Neuronal stem cell (in vitro differentiated cells): ENCODE results near the gene FCRL1.
A peak's percentile ranks its signal among the peaks of the same experiment; 100 is the strongest.

Experiments
- DNase-seq: peaks from one replicate; pipeline ENCODE4 v3.0.0-alpha.2; 2013; ENCODE audit warnings: low spot score
- H2AFZ ChIP-seq: one replicate; pipeline ENCODE4 v1.6.1; 2013; ENCODE audit warnings: mild to moderate bottlenecking, low read length, inconsistent platforms
- H2AK5ac ChIP-seq: 2 replicates; pipeline ENCODE4 v1.6.1; 2013; ENCODE audit warnings: low read depth, mild to moderate bottlenecking, inconsistent platforms, low read length, moderate library complexity, mixed read lengths
- H2BK120ac ChIP-seq: 2 replicates; pipeline ENCODE4 v1.6.1; 2013; ENCODE audit warnings: low read depth, mild to moderate bottlenecking, inconsistent platforms, low read length, moderate library complexity, mixed read lengths
- H2BK12ac ChIP-seq: one replicate; pipeline ENCODE4 v1.6.1; 2013; ENCODE audit warnings: low read length, inconsistent platforms
- H2BK15ac ChIP-seq: 2 replicates; pipeline ENCODE4 v1.6.1; 2013; ENCODE audit warnings: mild to moderate bottlenecking, low read length, inconsistent platforms, mixed read lengths
- H2BK5ac ChIP-seq: one replicate; pipeline ENCODE4 v1.6.1; 2013; ENCODE audit warnings: inconsistent platforms, mild to moderate bottlenecking, low read length, moderate library complexity
- H3K14ac ChIP-seq: one replicate; pipeline ENCODE4 v1.6.1; 2013; ENCODE audit warnings: low read length, inconsistent platforms
- H3K18ac ChIP-seq: 2 replicates; pipeline ENCODE4 v1.6.1; 2013; ENCODE audit warnings: low read length, inconsistent platforms
- H3K23ac ChIP-seq: 2 replicates; pipeline ENCODE4 v1.6.1; 2013; ENCODE audit warnings: low read depth, mild to moderate bottlenecking, mixed read lengths, low read length, inconsistent platforms; ENCODE audit not compliant: poor library complexity
- H3K27ac ChIP-seq: replicated peaks from 3 replicates; pipeline ENCODE4 v1.5.1; 2013; ENCODE audit warnings: low read length, inconsistent platforms
- H3K27me3 ChIP-seq, 3 experiments: 2 replicates each; pipeline ENCODE4 v1.6.1; 2013; ENCODE audit warnings: low read length in 3 of 3, mild to moderate bottlenecking in 2 of 3, inconsistent platforms in 1 of 3, low read depth in 1 of 3, mixed read lengths in 1 of 3, moderate library complexity in 1 of 3; ENCODE audit not compliant: control insufficient read depth in 3 of 3, insufficient read depth in 3 of 3
- H3K36me3 ChIP-seq, 2 donors: replicated peaks in 1 of 2; 2 replicates each; pipeline ENCODE4 v1.6.1; 2013; ENCODE audit warnings: low read length in 2 of 2; ENCODE audit not compliant: control insufficient read depth in 2 of 2, insufficient read depth in 2 of 2
- H3K4ac ChIP-seq: 2 replicates; pipeline ENCODE4 v1.6.1; 2013; ENCODE audit warnings: inconsistent platforms, mild to moderate bottlenecking, low read length, moderate library complexity
- H3K4me1 ChIP-seq, 2 donors: 1 replicate in 1 of 2; 2 replicates in 1 of 2; pipeline ENCODE4 v1.6.1; 2013; ENCODE audit warnings: low read length in 2 of 2, low read depth in 1 of 2; ENCODE audit not compliant: control insufficient read depth in 2 of 2, insufficient read depth in 1 of 2
- H3K4me2 ChIP-seq: one replicate; pipeline ENCODE4 v1.6.1; 2013; ENCODE audit warnings: mild to moderate bottlenecking, low read length, inconsistent platforms; ENCODE audit not compliant: insufficient read depth, poor library complexity, severe bottlenecking
- H3K4me3 ChIP-seq, 2 donors: 2 replicates each; pipeline ENCODE4 v1.5.1; 2013; ENCODE audit warnings: low read length in 2 of 2, mild to moderate bottlenecking in 2 of 2, inconsistent platforms in 1 of 2, moderate library complexity in 1 of 2
- H3K79me1 ChIP-seq: one replicate; pipeline ENCODE4 v1.6.1; 2013; ENCODE audit warnings: low read depth, mild to moderate bottlenecking, inconsistent platforms, low read length, moderate library complexity
- H3K9ac ChIP-seq: one replicate; pipeline ENCODE4 v1.6.1; 2013; ENCODE audit warnings: mild to moderate bottlenecking, low read depth, low read length, inconsistent platforms; ENCODE audit not compliant: poor library complexity
- H3K9me3 ChIP-seq, 2 donors: replicated peaks in 1 of 2; 2 replicates each; pipeline versions ENCODE3 to v1.6.1; 2013; ENCODE audit warnings: low read length in 2 of 2, mild to moderate bottlenecking in 2 of 2, inconsistent platforms in 1 of 2, low read depth in 1 of 2, mixed read lengths in 1 of 2, moderate library complexity in 1 of 2; ENCODE audit not compliant: control insufficient read depth in 2 of 2, insufficient read depth in 1 of 2
- H4K8ac ChIP-seq: one replicate; pipeline ENCODE4 v1.6.1; 2013; ENCODE audit warnings: low read depth, mild to moderate bottlenecking, inconsistent platforms, low read length, moderate library complexity
- H4K91ac ChIP-seq: one replicate; pipeline ENCODE4 v1.6.1; 2013; ENCODE audit warnings: low read length, low read depth, mild to moderate bottlenecking, inconsistent platforms; ENCODE audit not compliant: poor library complexity
- WGBS, 2 donors: extraction: QIAGEN DNeasy Blood & Tissue Kit; methylation state at CpG; one replicate each; pipeline ENCODE4 v1.1.7; 2013; ENCODE audit warnings: missing lambda C conversion rate in 2 of 2, mixed read lengths in 1 of 2; ENCODE audit not compliant: insufficient read length in 2 of 2, insufficient replicate concordance in 1 of 2; ENCODE audit errors: extremely low coverage in 2 of 2; 5-methylcytosine and 5-hydroxymethylcytosine counted together

The FCRL1 gene

GRCh38 chr1:157803851-157804250 lies 16.1 kb downstream of the FCRL1 start:
- Histone ChIP-seq H3K4me3 (no peak overlapping the region), H2BK12ac (no peak overlapping the region), H2BK5ac (no peak overlapping the region), H2AFZ (no peak overlapping the region), H3K4me2 (no peak overlapping the region), H3K4ac (no peak overlapping the region), H3K79me1 (no peaks in the 10 kb centered on the region), H3K27ac (no peak overlapping the region), H3K18ac (no peak overlapping the region), H2AK5ac (no peak overlapping the region), H4K8ac (no peak overlapping the region), H3K36me3 (no peaks in the 10 kb centered on the region), H3K27me3 (no peaks in the 10 kb centered on the region), H3K9ac (no peak overlapping the region), H3K23ac (no peak overlapping the region), H4K91ac (no peak overlapping the region), H3K9me3 (no peaks in the 10 kb centered on the region), H3K14ac (no peak overlapping the region), H2BK120ac (no peak overlapping the region), H2BK15ac (no peak overlapping the region), H3K4me1 (no peaks in the 10 kb centered on the region)
- no peak for DNase-seq
- no CpG with 5 or more reads among the region's 7 CpGs for WGBS, 2 donors

GRCh38 chr1:157799996-157800395 lies 19.9 kb downstream of the FCRL1 start:
- Histone ChIP-seq H2BK15ac (no peak overlapping the region), H3K14ac (no peak overlapping the region), H3K4me3 (no peak overlapping the region), H2BK12ac (no peak overlapping the region), H3K27me3 (no peaks in the 10 kb centered on the region), H2AFZ (no peak overlapping the region), H3K27ac (no peak overlapping the region), H4K8ac (no peak overlapping the region), H3K4me1 (no peaks in the 10 kb centered on the region), H3K4me2 (no peak overlapping the region), H3K9me3 (no peaks in the 10 kb centered on the region), H3K9ac (no peak overlapping the region), H3K4ac (no peak overlapping the region), H3K36me3 (no peaks in the 10 kb centered on the region), H3K18ac (no peak overlapping the region), H3K23ac (no peak overlapping the region), H4K91ac (no peak overlapping the region), H2BK5ac (no peak overlapping the region), H2AK5ac (no peak overlapping the region), H3K79me1 (no peaks in the 10 kb centered on the region), H2BK120ac (no peak overlapping the region)
- no peak for DNase-seq
- WGBS, 2 donors, result no CpG with 5 or more reads among the region's 1 CpG

- Histone ChIP-seq H3K4ac (no peak overlapping the region), H3K9me3 (no peaks in the 10 kb centered on the region), H3K14ac (no peak overlapping the region), H4K91ac (no peak overlapping the region), H3K36me3 (no peaks in the 10 kb centered on the region), H3K4me2 (no peak overlapping the region), H3K79me1 (no peaks in the 10 kb centered on the region), H2BK120ac (no peak overlapping the region), H3K4me1 (no peaks in the 10 kb centered on the region), H2AFZ (no peak overlapping the region), H4K8ac (no peak overlapping the region), H3K23ac (no peak overlapping the region), H2AK5ac (no peak overlapping the region), H2BK12ac (no peak overlapping the region), H3K18ac (no peak overlapping the region), H3K27me3 (no peaks in the 10 kb centered on the region), H2BK5ac (no peak overlapping the region), H3K27ac (no peak overlapping the region), H3K9ac (no peak overlapping the region), H2BK15ac (no peak overlapping the region), H3K4me3 (no peak overlapping the region)
- no CpG with 5 or more reads among the region's 5 CpGs for WGBS, 2 donors
- no peak for DNase-seq
Observed at GRCh38 chr1:157798211-157798610, 21.7 kb downstream of the FCRL1 start.

- no CpG with 5 or more reads among the region's 1 CpG for WGBS, 2 donors
- H3K4ac ChIP-seq, result no peak overlapping the region
- H2AK5ac ChIP-seq, result no peak overlapping the region
- H3K4me3 ChIP-seq, result no peak overlapping the region
- H3K14ac ChIP-seq, result peak overlapping the region; percentile 31
- no peak overlapping the region for H3K4me2 ChIP-seq
- H3K4me1 ChIP-seq, result no peaks in the 10 kb centered on the region
- H3K27me3 ChIP-seq, result no peaks in the 10 kb centered on the region
- H2BK15ac ChIP-seq, result no peak overlapping the region
- H2BK12ac ChIP-seq, result no peak overlapping the region
- no peak overlapping the region for H4K91ac ChIP-seq
- no peaks in the 10 kb centered on the region for H3K9me3 ChIP-seq
- H3K9ac ChIP-seq, result no peak overlapping the region
- no peak overlapping the region for H2BK5ac ChIP-seq
- no peaks in the 10 kb centered on the region for H3K79me1 ChIP-seq
- H3K23ac ChIP-seq, result no peak overlapping the region
- H2AFZ ChIP-seq, result no peak overlapping the region
- no peak overlapping the region for H3K18ac ChIP-seq
- no peak overlapping the region for H3K27ac ChIP-seq
- no peak overlapping the region for H2BK120ac ChIP-seq
- no peaks in the 10 kb centered on the region for H3K36me3 ChIP-seq
- no peak for DNase-seq
- H4K8ac ChIP-seq, result no peak overlapping the region
Observed at GRCh38 chr1:157785248-157785647, 34.7 kb downstream of the FCRL1 start.
